SK-N-SH treated with all-trans-retinoic acid at 6 μM for 48 hours (cell line): ENCODE data around the gene ANGPTL1.
"Not testable (repeated sequence)": the region's sequence is repeated elsewhere in the genome, so short reads cannot be mapped to it uniquely, and the experiment has no call there.

ENCODE experiments used
- ATAC-seq: fragments of 200-7000 bp; cut with Tn5 transposase; 3 replicates; pipeline ENCODE4 v1.9.1; 2020; ENCODE audit warnings: mild to moderate bottlenecking, moderate library complexity
- ARNTL ChIP-seq: fragments of 450-650 bp; formaldehyde crosslinking; IDR thresholded peaks from 2 replicates; pipeline ENCODE4 v1.5.0; 2020; ENCODE audit warnings: low read depth, mild to moderate bottlenecking, moderate library complexity, borderline replicate concordance
- BACH2 ChIP-seq: fragments of 250-450 bp; sonication (Bioruptor Pico); IDR thresholded peaks from 2 replicates; pipeline ENCODE4 v1.9.0; 2021; ENCODE audit warnings: mild to moderate bottlenecking, borderline replicate concordance
- CSDC2 ChIP-seq: fragments of 250-450 bp; sonication (Bioruptor Pico); IDR thresholded peaks from 2 replicates; pipeline ENCODE4 v1.5.0; 2020; ENCODE audit warnings: mild to moderate bottlenecking, moderate library complexity
- ESRRG ChIP-seq: fragments of 250-450 bp; sonication (Bioruptor Pico); IDR thresholded peaks from 2 replicates; pipeline ENCODE4 v1.6.1; 2021; ENCODE audit warnings: mild to moderate bottlenecking
- GLIS3 ChIP-seq: fragments of 250-450 bp; sonication (Bioruptor Pico); IDR thresholded peaks from 2 replicates; pipeline ENCODE4 v1.5.0; 2020; ENCODE audit warnings: mild to moderate bottlenecking, moderate library complexity
- ISL1 ChIP-seq: fragments of 250-450 bp; sonication (Bioruptor Pico); IDR thresholded peaks from 2 replicates; pipeline ENCODE4 v2.1.2; 2022; ENCODE audit warnings: mild to moderate bottlenecking, moderate library complexity
- OSR1 ChIP-seq: fragments of 250-450 bp; sonication (Bioruptor Pico); IDR thresholded peaks from 2 replicates; pipeline ENCODE4 v1.8.0; 2022; ENCODE audit warnings: moderate library complexity, mild to moderate bottlenecking, inconsistent platforms
- PPARA ChIP-seq: fragments of 250-450 bp; sonication (Bioruptor Pico); IDR thresholded peaks from 2 replicates; pipeline ENCODE4 v1.5.0; 2020; ENCODE audit warnings: mild to moderate bottlenecking, borderline replicate concordance
- RARB ChIP-seq: fragments of 250-450 bp; sonication (Bioruptor Pico); IDR thresholded peaks from 2 replicates; pipeline ENCODE4 v1.8.0; 2021; ENCODE audit warnings: mild to moderate bottlenecking, moderate library complexity
- SNAI2 ChIP-seq: fragments of 250-450 bp; sonication (Bioruptor Pico); IDR thresholded peaks from 2 replicates; pipeline ENCODE4 v1.5.0; 2020; ENCODE audit warnings: mild to moderate bottlenecking, moderate library complexity
- TCF4 ChIP-seq: fragments of 250-450 bp; sonication (Bioruptor Pico); IDR thresholded peaks from 2 replicates; pipeline ENCODE4 v1.8.0; 2021; ENCODE audit warnings: mild to moderate bottlenecking, moderate library complexity, borderline replicate concordance
- TOX ChIP-seq: fragments of 250-450 bp; sonication (Bioruptor Pico); IDR thresholded peaks from 2 replicates; pipeline ENCODE4 v1.8.0; 2021; ENCODE audit warnings: mild to moderate bottlenecking, moderate library complexity, borderline replicate concordance
- ZC3H10 ChIP-seq: fragments of 250-450 bp; sonication (Bioruptor Pico); IDR thresholded peaks from 2 replicates; pipeline ENCODE4 v1.5.1; 2021; ENCODE audit warnings: mild to moderate bottlenecking, moderate library complexity
- ZFP3 ChIP-seq: fragments of 250-450 bp; sonication (Bioruptor Pico); IDR thresholded peaks from 2 replicates; pipeline ENCODE4 v1.5.0; 2020; ENCODE audit warnings: mild to moderate bottlenecking, moderate library complexity
- ZFP30 ChIP-seq: fragments of 450-650 bp; formaldehyde crosslinking; IDR thresholded peaks from 2 replicates; pipeline ENCODE4 v1.5.0; 2022; ENCODE audit warnings: mild to moderate bottlenecking, moderate library complexity
- ZNF565 ChIP-seq: fragments of 450-650 bp; formaldehyde crosslinking; conservative IDR thresholded peaks from 2 replicates; pipeline ENCODE4 v1.5.0; 2020; ENCODE audit warnings: low read depth, mild to moderate bottlenecking, moderate library complexity
- ZNF70 ChIP-seq: fragments of 450-650 bp; formaldehyde crosslinking; IDR thresholded peaks from 2 replicates; pipeline ENCODE4 v1.5.0; 2020; ENCODE audit warnings: mild to moderate bottlenecking, moderate library complexity
- ZNF8 ChIP-seq: fragments of 450-650 bp; formaldehyde crosslinking; IDR thresholded peaks from 2 replicates; pipeline ENCODE4 v1.5.0; 2020; ENCODE audit warnings: mild to moderate bottlenecking, moderate library complexity
- TF ChIP-seq, protein P1 (sequence below): fragments of 250-450 bp; sonication (Bioruptor Pico); IDR thresholded peaks from 2 replicates; pipeline ENCODE4 v1.8.0; 2020; ENCODE audit warnings: mild to moderate bottlenecking, moderate library complexity, borderline replicate concordance
- TF ChIP-seq, protein P2 (sequence below): fragments of 250-450 bp; sonication (Bioruptor Pico); IDR thresholded peaks from 2 replicates; pipeline ENCODE4 v1.5.1; 2021; ENCODE audit warnings: mild to moderate bottlenecking, moderate library complexity
- TF ChIP-seq, protein P3 (sequence below): fragments of 250-450 bp; sonication (Bioruptor Pico); IDR thresholded peaks from 2 replicates; pipeline ENCODE4 v1.5.1; 2020; ENCODE audit warnings: low read depth, mild to moderate bottlenecking, moderate library complexity
- TF ChIP-seq, protein P4 (sequence below): fragments of 250-450 bp; sonication (Bioruptor Pico); IDR thresholded peaks from 2 replicates; pipeline ENCODE4 v1.8.0; 2021; ENCODE audit warnings: low read depth, mild to moderate bottlenecking, moderate library complexity, borderline replicate concordance

Gene ANGPTL1

DNA sequence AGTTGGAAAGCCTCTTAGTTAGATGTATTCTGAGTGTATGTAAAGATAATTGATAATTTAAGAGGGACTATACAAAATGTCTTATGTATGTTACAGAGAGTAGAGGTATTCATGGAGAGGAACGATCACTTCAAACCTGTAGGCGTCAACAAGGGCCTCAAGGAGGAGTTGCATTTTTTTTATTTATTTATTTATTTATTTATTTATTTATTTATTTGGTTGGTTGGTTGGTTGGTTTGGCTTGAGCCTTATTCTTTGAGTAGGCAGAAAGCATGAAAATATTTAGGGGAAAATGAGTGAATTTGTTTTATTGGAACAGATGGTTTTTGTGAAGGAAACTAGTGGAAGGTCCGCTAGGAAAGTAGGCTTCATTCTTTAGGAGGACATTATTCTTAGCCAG lies 8.5 kb downstream of the ANGPTL1 start:
- no peak for TF ChIP-seq ARNTL (CRISPR knock-in tag)
- TF ChIP-seq, protein P1, sequence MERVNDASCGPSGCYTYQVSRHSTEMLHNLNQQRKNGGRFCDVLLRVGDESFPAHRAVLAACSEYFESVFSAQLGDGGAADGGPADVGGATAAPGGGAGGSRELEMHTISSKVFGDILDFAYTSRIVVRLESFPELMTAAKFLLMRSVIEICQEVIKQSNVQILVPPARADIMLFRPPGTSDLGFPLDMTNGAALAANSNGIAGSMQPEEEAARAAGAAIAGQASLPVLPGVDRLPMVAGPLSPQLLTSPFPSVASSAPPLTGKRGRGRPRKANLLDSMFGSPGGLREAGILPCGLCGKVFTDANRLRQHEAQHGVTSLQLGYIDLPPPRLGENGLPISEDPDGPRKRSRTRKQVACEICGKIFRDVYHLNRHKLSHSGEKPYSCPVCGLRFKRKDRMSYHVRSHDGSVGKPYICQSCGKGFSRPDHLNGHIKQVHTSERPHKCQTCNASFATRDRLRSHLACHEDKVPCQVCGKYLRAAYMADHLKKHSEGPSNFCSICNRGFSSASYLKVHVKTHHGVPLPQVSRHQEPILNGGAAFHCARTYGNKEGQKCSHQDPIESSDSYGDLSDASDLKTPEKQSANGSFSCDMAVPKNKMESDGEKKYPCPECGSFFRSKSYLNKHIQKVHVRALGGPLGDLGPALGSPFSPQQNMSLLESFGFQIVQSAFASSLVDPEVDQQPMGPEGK: no peak
- TF ChIP-seq, protein P2, sequence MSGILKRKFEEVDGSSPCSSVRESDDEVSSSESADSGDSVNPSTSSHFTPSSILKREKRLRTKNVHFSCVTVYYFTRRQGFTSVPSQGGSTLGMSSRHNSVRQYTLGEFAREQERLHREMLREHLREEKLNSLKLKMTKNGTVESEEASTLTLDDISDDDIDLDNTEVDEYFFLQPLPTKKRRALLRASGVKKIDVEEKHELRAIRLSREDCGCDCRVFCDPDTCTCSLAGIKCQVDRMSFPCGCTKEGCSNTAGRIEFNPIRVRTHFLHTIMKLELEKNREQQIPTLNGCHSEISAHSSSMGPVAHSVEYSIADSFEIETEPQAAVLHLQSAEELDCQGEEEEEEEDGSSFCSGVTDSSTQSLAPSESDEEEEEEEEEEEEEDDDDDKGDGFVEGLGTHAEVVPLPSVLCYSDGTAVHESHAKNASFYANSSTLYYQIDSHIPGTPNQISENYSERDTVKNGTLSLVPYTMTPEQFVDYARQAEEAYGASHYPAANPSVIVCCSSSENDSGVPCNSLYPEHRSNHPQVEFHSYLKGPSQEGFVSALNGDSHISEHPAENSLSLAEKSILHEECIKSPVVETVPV (CRISPR knock-in tag): no peak
- TF ChIP-seq BACH2: no peak
- TF ChIP-seq SNAI2 (CRISPR knock-in tag): no peak
- no peak for TF ChIP-seq OSR1 (CRISPR knock-in tag)
- no peak for TF ChIP-seq PPARA (CRISPR knock-in tag)
- no peak for TF ChIP-seq ZNF8 (CRISPR knock-in tag)
- TF ChIP-seq CSDC2 (CRISPR knock-in tag): no peak
- TF ChIP-seq ESRRG: no peak
- no peak for TF ChIP-seq RARB (CRISPR knock-in tag)
- TF ChIP-seq, protein P3, sequence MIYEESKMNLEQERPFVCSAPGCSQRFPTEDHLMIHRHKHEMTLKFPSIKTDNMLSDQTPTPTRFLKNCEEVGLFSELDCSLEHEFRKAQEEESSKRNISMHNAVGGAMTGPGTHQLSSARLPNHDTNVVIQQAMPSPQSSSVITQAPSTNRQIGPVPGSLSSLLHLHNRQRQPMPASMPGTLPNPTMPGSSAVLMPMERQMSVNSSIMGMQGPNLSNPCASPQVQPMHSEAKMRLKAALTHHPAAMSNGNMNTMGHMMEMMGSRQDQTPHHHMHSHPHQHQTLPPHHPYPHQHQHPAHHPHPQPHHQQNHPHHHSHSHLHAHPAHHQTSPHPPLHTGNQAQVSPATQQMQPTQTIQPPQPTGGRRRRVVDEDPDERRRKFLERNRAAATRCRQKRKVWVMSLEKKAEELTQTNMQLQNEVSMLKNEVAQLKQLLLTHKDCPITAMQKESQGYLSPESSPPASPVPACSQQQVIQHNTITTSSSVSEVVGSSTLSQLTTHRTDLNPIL (CRISPR knock-in tag): no peak
- TF ChIP-seq TOX: no peak
- no peak for TF ChIP-seq TCF4 (CRISPR knock-in tag)
- no peak for TF ChIP-seq ZFP3
- TF ChIP-seq GLIS3 (CRISPR knock-in tag): no peak
- no peak for TF ChIP-seq ZC3H10 (CRISPR knock-in tag)
- no peak for TF ChIP-seq ZFP30
- TF ChIP-seq ZNF70 (CRISPR knock-in tag): no peak
- no peak for TF ChIP-seq ISL1
- ATAC-seq: no peak

DNA sequence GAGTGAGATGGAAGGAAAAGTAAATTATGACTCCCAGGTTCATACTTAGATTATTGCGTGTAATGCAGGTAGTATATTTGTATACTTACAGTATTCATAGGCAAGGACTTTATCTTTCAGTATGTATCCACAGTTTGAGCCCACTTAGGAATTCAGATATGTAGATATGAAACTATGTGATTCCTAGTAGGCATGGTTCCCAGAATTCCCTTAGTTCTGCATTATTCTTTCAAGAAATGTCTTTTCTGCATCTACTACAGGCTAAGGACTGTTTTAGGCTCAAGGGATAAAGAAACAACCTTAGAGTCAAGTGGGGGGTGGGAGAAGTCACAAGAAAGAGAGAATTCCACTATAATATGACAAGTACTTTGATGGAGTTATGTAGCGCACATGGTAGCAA lies 13.8 kb downstream of the ANGPTL1 start:
- no peak for TF ChIP-seq TCF4 (CRISPR knock-in tag)
- TF ChIP-seq, protein P1: no peak
- TF ChIP-seq, protein P4, sequence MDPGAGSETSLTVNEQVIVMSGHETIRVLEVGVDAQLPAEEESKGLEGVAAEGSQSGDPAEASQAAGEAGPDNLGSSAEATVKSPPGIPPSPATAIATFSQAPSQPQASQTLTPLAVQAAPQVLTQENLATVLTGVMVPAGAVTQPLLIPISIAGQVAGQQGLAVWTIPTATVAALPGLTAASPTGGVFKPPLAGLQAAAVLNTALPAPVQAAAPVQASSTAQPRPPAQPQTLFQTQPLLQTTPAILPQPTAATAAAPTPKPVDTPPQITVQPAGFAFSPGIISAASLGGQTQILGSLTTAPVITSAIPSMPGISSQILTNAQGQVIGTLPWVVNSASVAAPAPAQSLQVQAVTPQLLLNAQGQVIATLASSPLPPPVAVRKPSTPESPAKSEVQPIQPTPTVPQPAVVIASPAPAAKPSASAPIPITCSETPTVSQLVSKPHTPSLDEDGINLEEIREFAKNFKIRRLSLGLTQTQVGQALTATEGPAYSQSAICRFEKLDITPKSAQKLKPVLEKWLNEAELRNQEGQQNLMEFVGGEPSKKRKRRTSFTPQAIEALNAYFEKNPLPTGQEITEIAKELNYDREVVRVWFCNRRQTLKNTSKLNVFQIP (CRISPR knock-in tag): no peak
- no peak for TF ChIP-seq RARB (CRISPR knock-in tag)
- no peak for TF ChIP-seq BACH2
- TF ChIP-seq ZFP30: no peak
- TF ChIP-seq ZC3H10 (CRISPR knock-in tag): no peak
- TF ChIP-seq ZNF70 (CRISPR knock-in tag): no peak
- TF ChIP-seq ZNF565: no peak
- TF ChIP-seq, protein P2 (CRISPR knock-in tag): no peak
- ATAC-seq: no peak

DNA sequence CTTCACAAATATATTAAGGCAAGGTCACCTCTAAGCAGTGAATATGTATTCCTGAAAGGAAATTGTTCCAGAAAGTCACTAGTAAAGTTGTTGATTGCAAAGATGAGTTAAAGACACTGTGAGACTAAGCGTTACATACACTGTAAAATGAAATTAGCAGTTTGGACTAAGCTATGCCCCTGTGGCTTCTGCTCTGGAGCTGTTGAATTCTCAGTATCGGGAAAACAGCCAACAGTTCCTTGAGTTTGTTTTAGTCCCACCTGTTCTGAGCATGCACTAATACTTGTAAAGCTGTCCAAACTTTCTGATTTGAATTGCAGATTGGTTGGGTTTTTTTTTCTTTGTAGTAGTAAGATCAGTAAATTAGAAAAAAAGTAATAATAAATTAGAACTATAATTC lies 21.0 kb downstream of the ANGPTL1 start:
- no peak for ATAC-seq
- no peak for TF ChIP-seq ZNF8 (CRISPR knock-in tag)
- TF ChIP-seq, protein P3 (CRISPR knock-in tag): no peak
- no peak for TF ChIP-seq TCF4 (CRISPR knock-in tag)
- TF ChIP-seq ZC3H10 (CRISPR knock-in tag): no peak
- no peak for TF ChIP-seq ESRRG
- TF ChIP-seq TOX: no peak
- no peak for TF ChIP-seq ZFP3
- no peak for TF ChIP-seq RARB (CRISPR knock-in tag)
- TF ChIP-seq, protein P2 (CRISPR knock-in tag): no peak
- TF ChIP-seq ZNF565: no peak
- no peak for TF ChIP-seq ARNTL (CRISPR knock-in tag)
- no peak for TF ChIP-seq OSR1 (CRISPR knock-in tag)
- TF ChIP-seq PPARA (CRISPR knock-in tag): no peak
- no peak for TF ChIP-seq ZFP30
- no peak for TF ChIP-seq ZNF70 (CRISPR knock-in tag)

DNA sequence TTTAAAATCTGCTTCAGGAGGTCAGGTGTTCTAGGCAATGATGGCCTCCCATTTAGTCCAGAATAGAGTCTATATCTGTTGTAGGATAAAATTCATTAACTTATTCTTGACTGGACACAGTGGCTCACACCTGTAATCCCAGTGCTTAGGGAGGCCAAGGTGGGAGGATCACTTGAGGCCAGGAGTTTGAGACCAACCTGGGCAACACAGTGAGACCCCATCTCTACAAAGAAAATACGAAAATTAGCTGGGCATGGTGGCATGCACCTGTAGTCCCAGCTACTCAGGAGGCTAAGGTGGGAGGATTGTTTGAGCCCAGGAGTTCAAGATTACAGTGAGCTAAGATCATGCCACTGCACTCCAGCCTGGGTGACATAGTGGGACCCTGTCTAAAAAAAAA lies 23.0 kb downstream of the ANGPTL1 start:
- not testable (repeated sequence) for ATAC-seq
